VCaP (cell line): ENCODE data around the gene MB21D2.

ENCODE experiments used
- H3K27ac ChIP-seq: fragments of 450-650 bp; 2 replicates; pipeline ENCODE4 v1.5.1; 2017
- TF ChIP-seq, protein P1 (sequence below): fragments of 450-650 bp; conservative IDR thresholded peaks from 2 replicates; pipeline ENCODE4 v1.5.1; 2017; ENCODE audit warnings: mild to moderate bottlenecking, moderate library complexity

The MB21D2 gene

DNA sequence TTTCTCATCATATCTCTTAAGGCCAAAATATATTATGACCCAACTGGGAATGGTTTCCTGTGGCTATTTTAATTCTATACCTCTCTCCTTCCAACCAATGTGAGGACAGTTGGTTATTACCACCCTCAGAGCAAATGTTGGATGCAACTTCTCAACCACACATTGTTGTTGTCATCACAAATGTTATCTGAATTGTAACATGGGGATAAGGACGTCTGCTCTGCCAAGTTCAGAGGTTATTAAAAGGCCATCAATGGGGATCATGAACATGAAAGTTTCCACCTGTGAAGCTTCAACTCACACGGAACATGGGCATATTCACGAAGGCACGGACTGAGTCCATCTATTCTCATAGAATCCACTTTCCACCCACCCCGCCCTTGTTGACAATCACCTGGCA lies 46.8 kb downstream of the MB21D2 start:
- TF ChIP-seq, protein P1, sequence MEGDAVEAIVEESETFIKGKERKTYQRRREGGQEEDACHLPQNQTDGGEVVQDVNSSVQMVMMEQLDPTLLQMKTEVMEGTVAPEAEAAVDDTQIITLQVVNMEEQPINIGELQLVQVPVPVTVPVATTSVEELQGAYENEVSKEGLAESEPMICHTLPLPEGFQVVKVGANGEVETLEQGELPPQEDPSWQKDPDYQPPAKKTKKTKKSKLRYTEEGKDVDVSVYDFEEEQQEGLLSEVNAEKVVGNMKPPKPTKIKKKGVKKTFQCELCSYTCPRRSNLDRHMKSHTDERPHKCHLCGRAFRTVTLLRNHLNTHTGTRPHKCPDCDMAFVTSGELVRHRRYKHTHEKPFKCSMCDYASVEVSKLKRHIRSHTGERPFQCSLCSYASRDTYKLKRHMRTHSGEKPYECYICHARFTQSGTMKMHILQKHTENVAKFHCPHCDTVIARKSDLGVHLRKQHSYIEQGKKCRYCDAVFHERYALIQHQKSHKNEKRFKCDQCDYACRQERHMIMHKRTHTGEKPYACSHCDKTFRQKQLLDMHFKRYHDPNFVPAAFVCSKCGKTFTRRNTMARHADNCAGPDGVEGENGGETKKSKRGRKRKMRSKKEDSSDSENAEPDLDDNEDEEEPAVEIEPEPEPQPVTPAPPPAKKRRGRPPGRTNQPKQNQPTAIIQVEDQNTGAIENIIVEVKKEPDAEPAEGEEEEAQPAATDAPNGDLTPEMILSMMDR, result no peak

DNA sequence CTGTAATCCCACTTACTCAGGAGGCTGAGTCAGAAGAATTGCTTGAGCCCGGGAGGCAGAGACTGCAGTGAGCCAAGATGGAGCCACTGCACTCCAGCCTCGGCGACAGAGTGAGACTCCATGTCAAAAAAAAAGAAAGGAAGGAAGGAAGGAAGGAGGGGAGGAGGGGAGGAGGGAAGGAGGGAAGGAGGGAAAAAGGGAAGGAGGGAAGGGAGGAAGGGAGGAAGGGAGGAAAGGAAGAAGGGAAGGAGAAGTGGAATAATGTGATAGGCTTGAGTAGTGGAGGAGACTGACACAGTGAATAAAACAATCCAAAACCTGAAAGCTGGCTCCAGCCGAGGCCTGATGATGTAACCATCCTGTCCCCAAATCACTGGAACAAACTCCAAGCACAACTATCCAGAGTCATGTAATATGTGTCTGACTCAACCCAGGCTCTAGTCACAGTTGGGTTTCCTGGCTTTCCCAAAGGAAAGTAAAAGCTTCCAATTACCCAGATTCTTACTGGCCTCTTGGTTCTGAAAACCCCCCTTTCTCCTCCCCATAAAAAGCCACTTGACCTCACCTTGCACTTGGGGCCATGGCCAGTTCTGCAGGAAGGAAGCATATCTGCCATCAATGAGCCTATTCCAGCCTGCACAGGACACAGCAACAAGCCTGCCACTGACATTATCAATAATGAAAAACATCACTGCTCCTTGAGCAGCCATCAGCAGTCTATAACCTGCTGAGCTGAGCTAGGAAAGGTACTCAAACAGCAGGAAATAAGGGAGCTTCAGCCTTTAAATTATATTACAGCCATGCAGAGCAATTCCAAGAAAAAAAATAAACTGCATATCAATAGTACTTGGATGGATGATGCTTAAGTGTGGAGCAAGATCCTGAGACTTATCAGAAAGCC lies 48.3 kb downstream of the MB21D2 start:
- no peak overlapping the region for H3K27ac ChIP-seq
- TF ChIP-seq, protein P1, result no peak

More for the DNA sequence above, 46.8 kb downstream of the MB21D2 start:
- H3K27ac ChIP-seq, result no peak overlapping the region

DNA sequence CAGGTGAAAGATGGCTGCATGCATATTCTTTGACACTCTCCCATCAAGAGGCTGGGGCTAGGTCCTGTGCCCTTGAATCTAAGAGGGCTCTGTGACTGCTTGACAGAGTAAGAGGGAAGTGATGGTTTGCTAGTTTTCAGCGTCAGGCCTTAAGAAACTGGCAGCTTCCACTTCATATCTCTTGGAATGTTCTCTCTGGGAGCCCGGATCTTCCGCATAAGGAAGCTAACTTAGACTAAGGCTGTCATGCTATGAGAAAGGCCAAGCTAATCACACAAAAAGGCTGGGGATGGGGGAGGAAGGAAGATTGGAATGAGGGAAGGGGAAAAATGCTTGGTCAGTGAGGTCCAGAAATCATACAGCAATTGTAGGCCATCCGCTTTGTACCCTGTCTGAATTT lies 50.0 kb downstream of the MB21D2 start:
- TF ChIP-seq, protein P1, result no peak
- no peak overlapping the region for H3K27ac ChIP-seq

DNA sequence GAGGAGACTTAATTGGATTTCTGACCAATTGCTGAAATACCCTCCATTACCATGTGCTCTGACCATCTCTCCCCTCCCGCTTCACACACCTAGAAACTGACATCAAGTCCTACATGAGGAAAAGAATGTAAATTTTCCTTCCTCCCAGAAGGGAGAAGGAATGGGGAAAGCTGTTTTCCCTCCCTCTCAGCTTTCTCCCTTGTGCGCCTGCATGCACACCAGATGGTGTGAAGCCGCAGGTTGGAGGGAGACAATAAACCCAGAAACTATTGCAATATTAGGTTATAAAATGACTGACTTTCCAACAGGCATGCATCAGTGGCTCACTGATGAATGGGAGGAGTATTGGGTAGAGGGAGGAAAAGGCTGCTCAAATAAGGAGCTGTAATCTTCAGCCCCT lies 50.9 kb downstream of the MB21D2 start:
- TF ChIP-seq, protein P1, result no peak
- H3K27ac ChIP-seq, result no peak overlapping the region

DNA sequence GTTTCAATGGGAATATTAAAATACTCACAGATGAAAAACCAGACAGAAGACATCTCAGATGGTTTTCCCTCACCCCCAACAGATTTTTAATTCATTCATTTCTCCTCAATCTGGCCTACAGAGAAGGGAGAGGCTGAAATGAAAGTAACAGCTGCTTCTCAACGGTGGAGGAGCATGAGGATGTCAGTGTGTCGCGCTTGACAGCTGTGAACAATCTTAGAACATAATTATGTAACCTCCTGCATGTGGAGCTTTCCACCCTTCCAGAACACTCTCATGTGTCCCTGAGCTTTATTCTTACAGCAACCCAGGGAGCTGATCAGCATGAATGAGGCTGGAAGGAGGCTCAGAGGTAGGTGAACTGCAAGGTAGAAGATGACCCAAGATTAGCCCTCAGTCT lies 52.7 kb downstream of the MB21D2 start:
- H3K27ac ChIP-seq, result no peak overlapping the region

DNA sequence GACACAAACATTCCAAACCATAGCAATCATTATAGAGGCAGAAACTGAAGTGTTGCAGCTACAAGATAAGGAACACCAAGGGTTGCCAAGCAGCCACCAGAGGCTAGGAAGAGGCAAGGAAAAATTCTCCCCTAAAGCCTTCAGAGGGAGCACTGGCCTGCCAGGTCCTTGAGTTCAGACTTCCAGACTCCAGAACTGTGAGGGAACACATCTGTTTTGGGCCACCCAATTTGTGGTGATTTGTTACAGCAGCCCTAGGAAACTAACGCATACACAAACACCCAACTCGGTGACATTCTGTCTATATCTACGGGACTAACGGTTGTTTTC lies 54.6 kb downstream of the MB21D2 start:
- no peak overlapping the region for H3K27ac ChIP-seq
- TF ChIP-seq, protein P1, result no peak

More for the DNA sequence above, 52.7 kb downstream of the MB21D2 start:
- TF ChIP-seq, protein P1, result no peak

DNA sequence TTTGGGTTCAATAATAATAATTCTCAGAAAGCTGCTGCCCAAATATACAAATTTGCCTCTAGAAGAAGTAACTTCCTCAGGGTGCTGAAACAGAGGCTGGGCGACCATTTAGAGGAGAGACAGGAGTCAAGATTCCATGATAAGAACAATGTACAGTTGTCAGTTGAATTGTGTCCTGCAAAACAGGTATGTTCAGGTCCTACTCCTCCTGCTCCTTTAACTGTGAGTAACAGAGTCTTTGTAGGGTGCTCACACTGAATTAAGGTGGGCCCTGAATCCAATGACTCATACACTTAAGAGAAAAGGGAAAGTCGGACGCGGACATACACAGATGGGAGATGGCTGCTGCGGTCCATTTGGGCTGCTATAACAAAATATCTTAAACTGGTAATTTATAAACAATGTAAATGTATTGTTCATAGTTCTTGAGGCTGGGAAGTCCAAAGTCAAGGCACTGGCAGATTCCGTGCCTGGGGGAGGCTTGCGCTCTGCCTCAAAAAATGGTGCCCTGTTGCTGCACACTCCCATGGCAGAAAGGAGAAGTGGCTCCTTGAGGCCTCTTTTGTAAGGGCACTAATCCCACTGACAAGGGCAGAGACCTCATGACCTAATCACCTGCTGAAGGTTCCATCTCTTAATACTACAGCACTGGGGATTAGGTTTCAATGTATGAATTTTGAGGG lies 55.1 kb downstream of the MB21D2 start:
- H3K27ac ChIP-seq, result no peak overlapping the region
- TF ChIP-seq, protein P1, result no peak
